ENCODE measurements around the gene ADGRV1.
A peak's percentile ranks its signal among the peaks of the same experiment; 100 is the strongest.

The ADGRV1 gene

DNA sequence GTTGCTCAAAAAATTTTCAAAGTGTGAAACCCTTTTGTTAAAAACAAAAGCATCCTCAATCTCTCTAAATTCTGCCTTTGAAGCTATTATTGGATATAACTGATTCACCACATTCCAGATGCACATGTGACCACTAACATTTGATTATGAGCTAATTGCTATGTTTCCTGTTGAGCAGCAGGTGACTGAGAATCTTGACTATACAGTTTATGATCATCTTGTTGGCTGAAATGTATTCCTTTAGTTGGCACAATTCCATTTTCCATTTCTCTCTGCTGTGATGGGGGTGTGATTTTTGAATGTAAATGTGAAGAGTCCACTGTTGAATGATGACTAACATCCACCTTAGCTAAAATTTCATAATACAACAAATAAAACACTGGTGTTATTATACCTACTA is 39.9 kb upstream of the ADGRV1 start (continued):
- TF ChIP-seq, protein P1, sequence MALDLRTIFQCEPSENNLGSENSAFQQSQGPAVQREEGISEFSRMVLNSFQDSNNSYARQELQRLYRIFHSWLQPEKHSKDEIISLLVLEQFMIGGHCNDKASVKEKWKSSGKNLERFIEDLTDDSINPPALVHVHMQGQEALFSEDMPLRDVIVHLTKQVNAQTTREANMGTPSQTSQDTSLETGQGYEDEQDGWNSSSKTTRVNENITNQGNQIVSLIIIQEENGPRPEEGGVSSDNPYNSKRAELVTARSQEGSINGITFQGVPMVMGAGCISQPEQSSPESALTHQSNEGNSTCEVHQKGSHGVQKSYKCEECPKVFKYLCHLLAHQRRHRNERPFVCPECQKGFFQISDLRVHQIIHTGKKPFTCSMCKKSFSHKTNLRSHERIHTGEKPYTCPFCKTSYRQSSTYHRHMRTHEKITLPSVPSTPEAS (tag by site-specific recombination; IDR thresholded peaks at IDR 0.05) = no peak
- TF ChIP-seq ZBTB17 (tag by site-specific recombination; IDR thresholded peaks at IDR 0.05) (0 out of 2 replicates have a peak, but pooled peaks have one; percentile 25), ZNF837 (tag by site-specific recombination; IDR thresholded peaks at IDR 0.05) (no peak), ZNF843 (tag by site-specific recombination; IDR thresholded peaks at IDR 0.05) (no peak), KLF10 (tag by site-specific recombination; IDR thresholded peaks at IDR 0.05) (no peak), ZNF133 (tag by site-specific recombination; IDR thresholded peaks at IDR 0.05) (no peak), PRDM10 (tag by site-specific recombination; IDR thresholded peaks at IDR 0.05) (no peak), ZNF626 (tag by site-specific recombination; IDR thresholded peaks at IDR 0.05) (no peak), ZNF530 (tag by site-specific recombination; IDR thresholded peaks at IDR 0.05; ENCODE audit: low read depth) (no peak), ZNF423 (tag by site-specific recombination; IDR thresholded peaks at IDR 0.05) (no peak), ZNF416 (tag by site-specific recombination; IDR thresholded peaks at IDR 0.05) (no peak), ZNF214 (tag by site-specific recombination; IDR thresholded peaks at IDR 0.05; ENCODE audit: borderline replicate concordance) (no peak), ZNF138 (tag by site-specific recombination; IDR thresholded peaks at IDR 0.05; ENCODE audit: borderline replicate concordance) (no peak)
- TF ChIP-seq, protein P2, sequence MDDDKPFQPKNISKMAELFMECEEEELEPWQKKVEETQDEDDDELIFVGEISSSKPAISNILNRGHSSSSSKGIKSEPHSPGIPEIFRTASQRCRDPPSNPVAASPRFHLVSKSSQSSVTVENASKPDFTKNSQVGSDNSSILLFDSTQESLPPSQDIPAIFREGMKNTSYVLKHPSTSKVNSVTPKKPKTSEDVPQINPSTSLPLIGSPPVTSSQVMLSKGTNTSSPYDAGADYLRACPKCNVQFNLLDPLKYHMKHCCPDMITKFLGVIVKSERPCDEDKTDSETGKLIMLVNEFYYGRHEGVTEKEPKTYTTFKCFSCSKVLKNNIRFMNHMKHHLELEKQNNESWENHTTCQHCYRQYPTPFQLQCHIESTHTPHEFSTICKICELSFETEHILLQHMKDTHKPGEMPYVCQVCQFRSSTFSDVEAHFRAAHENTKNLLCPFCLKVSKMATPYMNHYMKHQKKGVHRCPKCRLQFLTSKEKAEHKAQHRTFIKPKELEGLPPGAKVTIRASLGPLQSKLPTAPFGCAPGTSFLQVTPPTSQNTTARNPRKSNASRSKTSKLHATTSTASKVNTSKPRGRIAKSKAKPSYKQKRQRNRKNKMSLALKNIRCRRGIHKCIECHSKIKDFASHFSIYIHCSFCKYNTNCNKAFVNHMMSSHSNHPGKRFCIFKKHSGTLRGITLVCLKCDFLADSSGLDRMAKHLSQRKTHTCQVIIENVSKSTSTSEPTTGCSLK (tag by site-specific recombination; IDR thresholded peaks at IDR 0.05) = no peak
- TF ChIP-seq, protein P3, sequence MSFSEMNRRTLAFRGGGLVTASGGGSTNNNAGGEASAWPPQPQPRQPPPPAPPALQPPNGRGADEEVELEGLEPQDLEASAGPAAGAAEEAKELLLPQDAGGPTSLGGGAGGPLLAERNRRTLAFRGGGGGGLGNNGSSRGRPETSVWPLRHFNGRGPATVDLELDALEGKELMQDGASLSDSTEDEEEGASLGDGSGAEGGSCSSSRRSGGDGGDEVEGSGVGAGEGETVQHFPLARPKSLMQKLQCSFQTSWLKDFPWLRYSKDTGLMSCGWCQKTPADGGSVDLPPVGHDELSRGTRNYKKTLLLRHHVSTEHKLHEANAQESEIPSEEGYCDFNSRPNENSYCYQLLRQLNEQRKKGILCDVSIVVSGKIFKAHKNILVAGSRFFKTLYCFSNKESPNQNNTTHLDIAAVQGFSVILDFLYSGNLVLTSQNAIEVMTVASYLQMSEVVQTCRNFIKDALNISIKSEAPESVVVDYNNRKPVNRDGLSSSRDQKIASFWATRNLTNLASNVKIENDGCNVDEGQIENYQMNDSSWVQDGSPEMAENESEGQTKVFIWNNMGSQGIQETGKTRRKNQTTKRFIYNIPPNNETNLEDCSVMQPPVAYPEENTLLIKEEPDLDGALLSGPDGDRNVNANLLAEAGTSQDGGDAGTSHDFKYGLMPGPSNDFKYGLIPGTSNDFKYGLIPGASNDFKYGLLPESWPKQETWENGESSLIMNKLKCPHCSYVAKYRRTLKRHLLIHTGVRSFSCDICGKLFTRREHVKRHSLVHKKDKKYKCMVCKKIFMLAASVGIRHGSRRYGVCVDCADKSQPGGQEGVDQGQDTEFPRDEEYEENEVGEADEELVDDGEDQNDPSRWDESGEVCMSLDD (tag by site-specific recombination; IDR thresholded peaks at IDR 0.05) = no peak

DNA sequence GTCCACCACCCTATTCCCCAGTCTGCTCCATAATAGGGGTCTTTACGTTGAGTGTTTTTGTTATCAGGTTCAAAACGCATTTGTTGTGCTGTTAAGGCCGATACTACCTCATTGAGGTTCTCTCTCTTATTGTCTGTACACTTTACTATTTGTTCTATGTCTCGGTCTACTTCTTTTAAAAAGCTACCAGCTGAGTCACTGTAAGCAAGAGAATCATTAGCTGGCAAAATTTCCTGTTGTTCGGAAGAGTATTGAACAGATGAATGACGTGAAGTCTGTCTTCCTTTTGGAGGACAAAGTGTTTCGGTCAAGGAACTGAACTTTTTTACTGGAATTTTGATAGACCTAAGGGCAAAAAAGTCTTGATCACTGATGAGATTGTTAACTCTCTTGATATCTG is 39.5 kb upstream of the ADGRV1 start:
- H3K4me1 ChIP-seq (ENCODE audit: control insufficient read depth, insufficient read depth, low read length) = peaks cover 5% of the 10 kb centered on the region
- ChIA-PET CTCF (interaction anchor here (0.7 to 1.7 kb wide), 3 partner anchors 11 to 254 kb away, joined by 3 to 5 read pairs (median 3); partner anchors contain the start of gene LYSMD3), POLR2A (interaction anchor here (0.6 kb wide), 1 partner anchor 8 kb away, joined by 4 read pairs; no protein-coding TSS in a partner anchor)
- no peak overlapping the region for H3K4me3 ChIP-seq (ENCODE audit: low read depth, low read length)
- H3K27ac ChIP-seq (ENCODE audit: extremely low read depth, low read depth, low read length) = no peak overlapping the region
- H3K36me3 ChIP-seq (ENCODE audit: control insufficient read depth in 2 of 2, insufficient read depth in 1 of 2, low read length in 2 of 2) = peaks cover 23 to 55% of the 10 kb centered on the region in 2 experiments
- no peaks in the 10 kb centered on the region for H3K9me3 ChIP-seq (ENCODE audit: control insufficient read depth, insufficient read depth, low read depth, low read length)
- no peak for TF ChIP-seq KLF16 (tag by site-specific recombination; IDR thresholded peaks at IDR 0.05)
- TF ChIP-seq HOXD13 (CRISPR knock-in tag; IDR thresholded peaks at IDR 0.05; ENCODE audit: borderline replicate concordance) = no peak
- TF ChIP-seq ZNF560 (tag by site-specific recombination; IDR thresholded peaks at IDR 0.05; ENCODE audit: borderline replicate concordance) = no peak
- TF ChIP-seq, protein P4, sequence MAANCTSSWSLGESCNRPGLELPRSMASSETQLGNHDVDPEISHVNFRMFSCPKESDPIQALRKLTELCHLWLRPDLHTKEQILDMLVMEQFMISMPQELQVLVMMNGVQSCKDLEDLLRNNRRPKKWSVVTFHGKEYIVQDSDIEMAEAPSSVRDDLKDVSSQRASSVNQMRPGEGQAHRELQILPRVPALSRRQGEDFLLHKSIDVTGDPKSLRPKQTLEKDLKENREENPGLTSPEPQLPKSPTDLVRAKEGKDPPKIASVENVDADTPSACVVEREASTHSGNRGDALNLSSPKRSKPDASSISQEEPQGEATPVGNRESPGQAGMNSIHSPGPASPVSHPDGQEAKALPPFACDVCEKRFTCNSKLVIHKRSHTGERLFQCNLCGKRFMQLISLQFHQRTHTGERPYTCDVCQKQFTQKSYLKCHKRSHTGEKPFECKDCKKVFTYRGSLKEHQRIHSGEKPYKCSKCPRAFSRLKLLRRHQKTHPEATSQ (tag by site-specific recombination; IDR thresholded peaks at IDR 0.05) = no peak
- no peak for TF ChIP-seq ZNF19 (tag by site-specific recombination; IDR thresholded peaks at IDR 0.05; ENCODE audit: low read depth)
- TF ChIP-seq ZFHX2 (tag by site-specific recombination; conservative IDR thresholded peaks at IDR 0.05) = no peak
- no peak for TF ChIP-seq ZSCAN16 (tag by site-specific recombination; IDR thresholded peaks at IDR 0.05)
- no peak for TF ChIP-seq RBAK (tag by site-specific recombination; IDR thresholded peaks at IDR 0.05)
- TF ChIP-seq, protein P3 (tag by site-specific recombination; IDR thresholded peaks at IDR 0.05) = no peak
